ENCODE results near the gene CCR5AS.
"Not testable (repeated sequence)": the region's sequence is repeated elsewhere in the genome, so short reads cannot be mapped to it uniquely, and the experiment has no call there.

The CCR5AS gene

DNA sequence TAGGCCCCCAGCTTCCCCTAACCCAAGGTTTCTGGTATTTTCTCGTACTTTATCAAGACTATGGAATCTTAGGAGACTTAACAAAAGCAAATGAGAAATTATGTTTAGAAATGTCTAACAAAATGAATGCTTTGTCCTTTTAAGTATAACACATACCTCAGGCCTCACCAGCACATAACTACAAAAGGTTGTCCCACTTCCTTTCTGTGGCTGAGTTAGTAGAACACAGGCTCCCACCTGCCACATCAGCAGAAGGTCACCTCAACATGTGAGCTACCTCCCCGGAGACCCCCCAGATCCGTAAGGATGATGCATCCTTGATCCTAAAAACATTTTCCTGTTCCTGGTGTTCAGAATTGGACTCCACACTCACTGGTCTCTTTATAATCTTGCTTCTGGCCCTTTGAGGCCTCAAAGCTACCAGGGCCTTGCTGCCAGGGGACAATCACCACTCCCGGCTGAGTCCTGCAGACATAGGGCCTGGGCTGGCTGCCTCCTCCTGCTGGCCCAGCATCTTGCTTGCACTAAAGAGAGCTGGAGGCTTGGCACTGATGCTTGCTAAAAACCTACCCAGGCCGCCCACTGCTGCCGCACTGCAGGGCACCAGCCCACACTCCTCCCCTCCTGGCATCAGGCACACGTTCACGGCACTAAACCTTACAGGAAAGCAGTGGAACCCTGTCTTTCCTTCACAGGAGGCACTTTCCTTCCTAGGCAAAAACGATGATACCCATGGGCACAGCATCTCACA, 3.0 kb upstream of the CCR5AS start:
- no peak overlapping the region for H3K27ac Mint-ChIP-seq
- no peaks in the 10 kb centered on the region for H3K36me3 Mint-ChIP-seq (ENCODE audit: low read depth)
- H3K27me3 Mint-ChIP-seq (ENCODE audit: low read depth), result peaks cover 16% of the 10 kb centered on the region
- no peak for DNase-seq (ENCODE audit: low spot score)
- no peaks in the 10 kb centered on the region for H3K9me3 Mint-ChIP-seq
- H3K4me1 Mint-ChIP-seq (ENCODE audit: low read depth), result peaks cover 27% of the 10 kb centered on the region
- H3K4me3 Mint-ChIP-seq (ENCODE audit: low read depth), result no peak overlapping the region
- intact Hi-C loops (cut with micrococcal nuclease), result no loop called here

DNA sequence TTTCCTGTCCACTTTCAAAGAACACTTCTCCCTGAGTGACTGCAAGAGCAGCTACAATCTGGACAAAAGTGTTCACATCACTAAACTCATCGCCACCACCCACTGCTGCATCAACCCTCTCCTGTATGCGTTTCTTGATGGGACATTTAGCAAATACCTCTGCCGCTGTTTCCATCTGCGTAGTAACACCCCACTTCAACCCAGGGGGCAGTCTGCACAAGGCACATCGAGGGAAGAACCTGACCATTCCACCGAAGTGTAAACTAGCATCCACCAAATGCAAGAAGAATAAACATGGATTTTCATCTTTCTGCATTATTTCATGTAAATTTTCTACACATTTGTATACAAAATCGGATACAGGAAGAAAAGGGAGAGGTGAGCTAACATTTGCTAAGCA, 2.0 kb upstream of the CCR5AS start:
- Mint-ChIP-seq H3K9me3 (no peaks in the 10 kb centered on the region), H3K36me3 (ENCODE audit: low read depth) (no peaks in the 10 kb centered on the region), H3K27me3 (ENCODE audit: low read depth) (peaks cover 13% of the 10 kb centered on the region), H3K4me3 (ENCODE audit: low read depth) (no peak overlapping the region), H3K4me1 (ENCODE audit: low read depth) (peaks cover 27% of the 10 kb centered on the region), H3K27ac (no peak overlapping the region)
- no peak for DNase-seq (ENCODE audit: low spot score)
- intact Hi-C loops (cut with micrococcal nuclease), result no loop called here

DNA sequence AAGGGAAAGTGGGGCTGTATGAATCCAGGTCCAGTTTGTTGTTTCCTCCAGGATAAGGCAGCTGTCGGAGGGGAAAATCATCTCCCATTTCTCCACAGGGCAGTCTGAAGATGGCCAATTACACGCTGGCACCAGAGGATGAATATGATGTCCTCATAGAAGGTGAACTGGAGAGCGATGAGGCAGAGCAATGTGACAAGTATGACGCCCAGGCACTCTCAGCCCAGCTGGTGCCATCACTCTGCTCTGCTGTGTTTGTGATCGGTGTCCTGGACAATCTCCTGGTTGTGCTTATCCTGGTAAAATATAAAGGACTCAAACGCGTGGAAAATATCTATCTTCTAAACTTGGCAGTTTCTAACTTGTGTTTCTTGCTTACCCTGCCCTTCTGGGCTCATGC, 1.1 kb upstream of the CCR5AS start:
- peak overlapping the region; percentile 21 for H3K27ac Mint-ChIP-seq
- H3K4me3 Mint-ChIP-seq (ENCODE audit: low read depth), result peak overlapping the region; percentile 37
- peaks cover 27% of the 10 kb centered on the region for H3K4me1 Mint-ChIP-seq (ENCODE audit: low read depth)
- intact Hi-C loops (cut with micrococcal nuclease), result no loop called here
- DNase-seq (ENCODE audit: low spot score), result no peak
- no peaks in the 10 kb centered on the region for H3K9me3 Mint-ChIP-seq
- no peaks in the 10 kb centered on the region for H3K36me3 Mint-ChIP-seq (ENCODE audit: low read depth)
- peaks cover 19% of the 10 kb centered on the region for H3K27me3 Mint-ChIP-seq (ENCODE audit: low read depth)

DNA sequence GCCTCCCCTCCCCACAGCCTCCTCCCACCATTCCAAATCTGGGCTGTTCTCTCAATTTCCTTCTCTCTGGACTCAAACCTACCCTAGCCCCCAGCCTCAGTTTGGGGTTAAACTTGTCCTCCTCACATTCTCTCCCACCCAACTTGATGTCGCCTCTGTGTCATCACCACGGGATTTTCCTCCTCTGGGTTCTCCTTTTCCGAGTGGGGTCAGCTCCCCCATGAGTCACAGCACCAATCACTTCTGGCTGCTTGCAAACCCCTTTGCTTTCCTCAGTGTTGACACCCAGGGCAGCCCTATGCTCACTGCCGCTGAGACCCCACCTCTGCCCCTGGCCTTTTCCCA, 451 bp downstream of the CCR5AS start:
- Mint-ChIP-seq H3K27ac (no peak overlapping the region), H3K9me3 (no peaks in the 10 kb centered on the region), H3K4me1 (ENCODE audit: low read depth) (peaks cover 27% of the 10 kb centered on the region), H3K27me3 (ENCODE audit: low read depth) (peaks cover 14% of the 10 kb centered on the region), H3K4me3 (ENCODE audit: low read depth) (no peak overlapping the region), H3K36me3 (ENCODE audit: low read depth) (no peaks in the 10 kb centered on the region)
- intact Hi-C loops (cut with micrococcal nuclease), result no loop called here
- no peak for DNase-seq (ENCODE audit: low spot score)

DNA sequence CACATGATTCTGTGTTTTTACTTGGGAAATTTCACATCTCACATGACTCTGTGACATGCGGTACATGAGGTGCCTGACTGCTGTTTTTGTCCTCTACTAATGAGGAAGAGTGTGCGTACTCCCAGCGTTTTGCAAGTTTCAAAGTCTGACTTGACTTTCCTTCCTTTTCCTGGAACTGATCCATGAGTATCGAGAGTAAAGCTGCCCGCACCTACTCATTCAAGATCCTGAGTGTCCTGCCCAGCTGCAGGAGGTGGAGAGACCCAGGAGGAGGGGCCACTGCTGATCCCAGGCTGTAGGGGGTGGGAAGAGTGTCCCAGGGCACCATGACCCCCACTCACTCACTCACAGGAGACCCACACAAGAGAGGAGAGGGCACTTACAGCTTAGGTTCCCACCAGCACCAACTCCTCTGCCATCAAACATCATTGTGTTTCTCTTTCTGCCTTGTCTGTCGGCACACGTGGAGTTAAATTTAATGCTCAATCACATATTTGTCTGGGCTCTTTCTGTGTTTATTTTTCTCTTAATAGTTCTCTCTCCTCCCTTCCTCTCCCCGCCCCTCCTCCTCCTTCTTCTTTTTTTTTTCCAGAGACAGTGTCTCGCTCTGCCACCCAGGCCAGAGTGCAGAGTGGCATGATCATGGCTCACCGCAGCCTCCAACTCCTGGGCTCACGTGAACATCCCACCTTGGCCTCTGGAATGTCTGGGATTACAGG, 1.4 kb downstream of the CCR5AS start:
- peaks cover 25% of the 10 kb centered on the region for H3K4me1 Mint-ChIP-seq (ENCODE audit: low read depth)
- H3K36me3 Mint-ChIP-seq (ENCODE audit: low read depth), result no peaks in the 10 kb centered on the region
- peaks cover 9% of the 10 kb centered on the region for H3K27me3 Mint-ChIP-seq (ENCODE audit: low read depth)
- H3K9me3 Mint-ChIP-seq, result no peaks in the 10 kb centered on the region
- no peak for DNase-seq (ENCODE audit: low spot score)
- no peak overlapping the region for H3K27ac Mint-ChIP-seq
- no peak overlapping the region for H3K4me3 Mint-ChIP-seq (ENCODE audit: low read depth)
- intact Hi-C loops (cut with micrococcal nuclease), result no loop called here

DNA sequence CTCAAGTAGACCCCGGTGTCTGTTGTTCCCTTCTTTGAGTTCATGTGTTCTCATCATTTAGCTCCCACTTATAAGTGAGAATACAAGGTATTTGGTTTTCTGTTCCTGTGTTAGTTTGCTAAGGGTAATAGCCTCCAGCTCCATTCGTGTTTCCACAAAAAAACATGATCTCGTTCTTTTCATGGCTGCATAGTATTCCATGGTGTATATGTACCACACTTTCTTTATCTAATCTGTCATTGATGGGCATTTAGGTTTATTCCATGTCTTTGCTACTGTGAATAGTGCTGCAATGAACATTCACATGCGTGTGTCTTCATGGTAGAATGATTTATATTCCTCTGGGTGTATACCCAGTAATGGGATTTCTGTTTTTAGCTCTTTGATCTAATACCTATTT, 4.0 kb downstream of the CCR5AS start:
- H3K36me3 Mint-ChIP-seq (ENCODE audit: low read depth); H3K27ac Mint-ChIP-seq; H3K4me3 Mint-ChIP-seq (ENCODE audit: low read depth); intact Hi-C loops (cut with micrococcal nuclease); H3K27me3 Mint-ChIP-seq (ENCODE audit: low read depth); DNase-seq (ENCODE audit: low spot score); H3K9me3 Mint-ChIP-seq: not testable (repeated sequence)
- H3K4me1 Mint-ChIP-seq (ENCODE audit: low read depth), result peaks cover 12% of the 10 kb centered on the region

DNA sequence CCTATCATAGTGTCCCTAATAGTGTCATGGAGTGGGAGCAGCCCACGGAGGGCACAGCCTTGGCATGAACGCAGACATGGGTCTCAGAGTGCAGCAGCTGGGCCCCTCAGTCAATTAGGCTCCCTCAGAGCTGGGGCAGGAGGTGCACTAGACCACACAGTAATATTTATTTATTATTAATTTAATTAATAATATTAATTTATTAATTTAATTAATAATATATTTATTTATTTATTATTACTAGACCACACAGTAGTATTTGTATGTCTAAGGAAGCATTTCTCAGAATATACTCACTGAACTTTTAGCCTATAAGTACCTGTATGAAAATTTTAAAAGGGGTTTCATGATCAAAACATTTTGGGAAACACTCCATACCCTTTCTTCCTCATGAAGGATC, 5.3 kb downstream of the CCR5AS start:
- no peaks in the 10 kb centered on the region for H3K36me3 Mint-ChIP-seq (ENCODE audit: low read depth)
- H3K27me3 Mint-ChIP-seq (ENCODE audit: low read depth), result peaks cover 13% of the 10 kb centered on the region
- no peak overlapping the region for H3K4me3 Mint-ChIP-seq (ENCODE audit: low read depth)
- H3K27ac Mint-ChIP-seq, result no peak overlapping the region
- H3K9me3 Mint-ChIP-seq, result no peaks in the 10 kb centered on the region
- H3K4me1 Mint-ChIP-seq (ENCODE audit: low read depth), result peaks cover under 1% of the 10 kb centered on the region
- intact Hi-C loops (cut with micrococcal nuclease), result no loop called here
- DNase-seq (ENCODE audit: low spot score), result no peak

DNA sequence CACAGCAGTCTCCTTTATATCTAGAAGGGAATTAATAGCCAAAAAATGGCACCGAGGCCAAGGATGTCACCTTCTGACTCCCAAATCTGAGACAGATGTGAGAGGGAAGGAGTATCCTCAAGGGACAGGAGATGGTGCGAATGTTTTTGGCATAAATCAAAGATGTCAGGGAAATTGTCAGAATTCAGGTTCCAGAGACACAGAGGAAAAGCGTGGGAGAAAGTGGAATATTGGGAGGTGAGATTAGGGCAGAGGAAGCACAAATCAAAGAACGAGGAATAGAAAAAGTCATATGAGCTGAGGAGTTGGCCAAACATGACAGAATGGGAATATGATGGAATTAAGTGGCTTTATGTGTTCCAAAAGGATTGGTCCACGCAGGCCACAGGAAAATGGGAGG, 6.0 kb downstream of the CCR5AS start:
- no peak for DNase-seq (ENCODE audit: low spot score)
- intact Hi-C loops (cut with micrococcal nuclease), result no loop called here
- no peaks in the 10 kb centered on the region for H3K36me3 Mint-ChIP-seq (ENCODE audit: low read depth)
- no peak overlapping the region for H3K27ac Mint-ChIP-seq
- H3K9me3 Mint-ChIP-seq, result no peaks in the 10 kb centered on the region
- peaks cover 13% of the 10 kb centered on the region for H3K27me3 Mint-ChIP-seq (ENCODE audit: low read depth)
- H3K4me1 Mint-ChIP-seq (ENCODE audit: low read depth), result peaks cover 3% of the 10 kb centered on the region
- H3K4me3 Mint-ChIP-seq (ENCODE audit: low read depth), result no peak overlapping the region

DNA sequence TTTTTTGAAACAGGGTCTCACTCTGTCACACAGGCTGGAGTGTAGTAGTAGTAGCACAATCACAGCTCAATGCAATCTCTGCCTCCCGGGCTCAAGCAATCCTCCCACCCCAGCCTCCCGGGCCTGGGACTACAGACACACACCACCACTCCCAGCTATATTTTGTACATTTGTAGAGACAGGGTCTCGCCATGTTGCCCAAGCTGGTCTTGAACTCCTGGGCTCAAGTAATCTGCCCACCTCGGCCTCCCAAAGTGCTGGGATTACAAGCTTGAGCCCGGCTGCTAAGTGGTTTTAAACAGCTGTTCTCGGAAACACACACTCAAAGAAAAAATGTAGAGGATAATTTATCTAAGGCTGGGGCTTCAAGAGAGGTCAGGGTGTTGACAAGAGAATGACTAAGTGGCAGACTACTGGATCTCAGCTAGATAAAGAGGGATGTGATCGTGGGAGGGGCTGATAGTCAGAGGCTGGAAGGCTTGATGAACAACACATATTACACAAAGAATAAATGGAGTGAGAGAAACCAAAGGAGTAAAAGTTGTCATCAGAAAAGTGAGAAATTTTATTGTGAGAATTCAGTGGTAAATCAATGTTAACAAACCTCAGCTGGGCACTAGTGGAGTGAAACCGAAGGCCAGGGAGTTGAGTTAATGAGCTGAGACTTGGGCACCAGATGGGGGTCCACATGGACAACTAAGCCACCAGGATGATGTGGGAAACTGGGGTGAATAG, 6.7 kb downstream of the CCR5AS start:
- intact Hi-C loops (cut with micrococcal nuclease), result no loop called here
- Mint-ChIP-seq H3K4me3 (ENCODE audit: low read depth) (no peak overlapping the region), H3K4me1 (ENCODE audit: low read depth) (peaks cover 3% of the 10 kb centered on the region), H3K27me3 (ENCODE audit: low read depth) (peaks cover 17% of the 10 kb centered on the region), H3K27ac (no peak overlapping the region), H3K9me3 (no peaks in the 10 kb centered on the region), H3K36me3 (ENCODE audit: low read depth) (no peaks in the 10 kb centered on the region)
- no peak for DNase-seq (ENCODE audit: low spot score)

DNA sequence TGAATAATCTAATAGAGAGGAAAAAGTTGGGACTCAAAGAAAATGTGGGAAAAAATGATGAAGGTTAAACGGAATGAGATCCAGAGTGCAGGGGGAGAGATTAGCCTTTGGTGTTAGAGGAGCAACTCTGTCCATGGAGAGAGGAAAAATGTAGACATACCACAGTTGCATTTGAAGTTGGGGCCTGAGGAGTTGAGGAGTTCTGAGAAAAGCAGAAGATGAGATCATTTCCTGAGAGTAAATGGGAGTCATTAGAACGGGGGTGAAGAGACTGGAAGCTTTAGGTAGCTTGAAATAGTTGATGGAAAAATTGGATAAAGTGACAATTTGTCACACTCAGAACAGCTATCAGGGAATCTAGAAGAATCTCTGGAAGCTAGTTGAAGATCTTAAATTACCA, 7.3 kb downstream of the CCR5AS start:
- intact Hi-C loops (cut with micrococcal nuclease), result no loop called here
- H3K4me1 Mint-ChIP-seq (ENCODE audit: low read depth), result peaks cover 3% of the 10 kb centered on the region
- no peak overlapping the region for H3K27ac Mint-ChIP-seq
- no peaks in the 10 kb centered on the region for H3K36me3 Mint-ChIP-seq (ENCODE audit: low read depth)
- H3K9me3 Mint-ChIP-seq, result no peaks in the 10 kb centered on the region
- DNase-seq (ENCODE audit: low spot score), result no peak
- peaks cover 23% of the 10 kb centered on the region for H3K27me3 Mint-ChIP-seq (ENCODE audit: low read depth)
- no peak overlapping the region for H3K4me3 Mint-ChIP-seq (ENCODE audit: low read depth)

DNA sequence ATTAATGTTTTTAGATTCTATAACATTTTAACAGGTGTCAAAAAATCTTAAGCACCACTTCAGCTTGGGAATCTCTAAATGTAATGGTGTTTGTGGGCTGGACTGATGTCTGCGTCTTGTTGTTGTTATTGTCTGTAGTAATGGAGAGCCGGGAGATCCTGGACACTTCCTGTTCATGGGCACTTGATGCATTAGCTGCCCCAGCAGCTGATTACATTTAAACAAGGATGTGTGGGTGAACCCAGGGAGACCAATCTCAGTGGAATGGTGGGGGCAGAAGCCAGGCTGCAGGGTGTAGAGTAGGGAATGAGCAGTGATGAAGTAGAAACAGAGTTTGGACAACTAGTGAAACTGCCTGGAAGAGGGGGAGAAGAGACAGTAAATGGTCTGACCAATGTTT, 7.8 kb downstream of the CCR5AS start:
- Mint-ChIP-seq H3K4me1 (ENCODE audit: low read depth) (peaks cover 3% of the 10 kb centered on the region), H3K27ac (no peak overlapping the region), H3K9me3 (no peaks in the 10 kb centered on the region), H3K36me3 (ENCODE audit: low read depth) (no peaks in the 10 kb centered on the region), H3K4me3 (ENCODE audit: low read depth) (no peak overlapping the region), H3K27me3 (ENCODE audit: low read depth) (peaks cover 26% of the 10 kb centered on the region)
- intact Hi-C loops (cut with micrococcal nuclease), result no loop called here
- no peak for DNase-seq (ENCODE audit: low spot score)

DNA sequence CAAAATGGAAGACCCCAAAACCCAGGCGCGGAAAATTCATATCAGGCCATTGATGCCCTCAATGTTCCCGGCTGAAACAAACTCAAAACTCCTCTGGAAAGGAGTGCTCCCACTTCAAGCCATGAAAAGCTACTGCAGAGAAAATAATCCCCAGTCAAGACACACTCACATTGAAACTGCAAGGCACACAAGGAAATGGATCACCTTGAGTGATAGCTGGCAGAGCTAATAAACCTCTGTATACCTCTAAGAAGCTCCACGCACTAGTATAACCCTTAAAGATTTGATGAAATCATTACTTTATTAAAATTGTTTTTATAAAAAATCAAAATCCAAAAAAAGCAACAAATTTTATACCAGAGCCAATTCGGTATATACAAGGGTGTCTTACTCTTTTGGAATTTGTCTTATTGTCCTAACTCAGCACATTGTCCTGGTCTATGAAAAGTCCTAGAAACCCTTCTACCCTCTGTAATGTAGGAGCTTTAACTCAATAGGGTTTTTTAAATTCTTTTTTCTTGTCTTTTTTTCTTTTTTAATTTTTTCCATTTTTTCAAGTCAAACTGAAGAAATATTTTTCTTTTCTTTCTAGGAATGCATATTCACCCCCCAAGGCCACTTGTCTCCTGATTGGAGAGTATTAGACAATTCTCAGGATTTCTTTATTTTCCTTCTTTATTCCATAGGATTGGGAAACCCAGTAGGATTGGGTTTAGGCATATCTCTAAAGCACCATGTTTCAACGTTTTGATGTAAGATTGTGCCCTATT, 8.5 kb downstream of the CCR5AS start:
- no peak overlapping the region for H3K4me3 Mint-ChIP-seq (ENCODE audit: low read depth)
- no peaks in the 10 kb centered on the region for H3K9me3 Mint-ChIP-seq
- H3K4me1 Mint-ChIP-seq (ENCODE audit: low read depth), result peaks cover 3% of the 10 kb centered on the region
- intact Hi-C loops (cut with micrococcal nuclease), result no loop called here
- DNase-seq (ENCODE audit: low spot score), result no peak
- no peak overlapping the region for H3K27ac Mint-ChIP-seq
- no peaks in the 10 kb centered on the region for H3K36me3 Mint-ChIP-seq (ENCODE audit: low read depth)
- peaks cover 27% of the 10 kb centered on the region for H3K27me3 Mint-ChIP-seq (ENCODE audit: low read depth)

Measured in activated T-helper 2 cell treated with anti-CD3 and anti-CD28 coated beads, Interferon-gamma antibody, Interleukin-2, Interleukin-4, amounts not matched to agents 10 μg/mL and 5 μg/mL and 100 μg/mL, durations not matched to agents 14 hours and 24 hours and 36 hours (primary cell).